HG02642 (cell line): Measurements from ENCODE around the gene TECTA.
"Not testable (repeated sequence)": the region's sequence is repeated elsewhere in the genome, so short reads cannot be mapped to it uniquely, and the experiment has no call there.

ENCODE experiments used
- ATAC-seq: cut with Tn5 transposase; IDR thresholded peaks from one replicate; pipeline ENCODE4 v1.9.1; 2021; ENCODE audit warnings: mild to moderate bottlenecking; ENCODE audit not compliant: unreplicated experiment, poor library complexity

The TECTA gene

GRCh38 chr11:121226415-121227263 lies 125.6 kb downstream of the TECTA start:
- no peak for ATAC-seq

- ATAC-seq = no peak
These were observed 127.8 kb downstream of the TECTA start for GRCh38 chr11:121228851-121229250.

- no peak for ATAC-seq
These were observed 128.6 kb downstream of the TECTA start for GRCh38 chr11:121229495-121230215.

- no peak for ATAC-seq
These were observed 130.7 kb downstream of the TECTA start for GRCh38 chr11:121231576-121232278.

GRCh38 chr11:121235057-121235456 lies 134.0 kb downstream of the TECTA start:
- no peak for ATAC-seq

- ATAC-seq = peak; percentile 72
These were observed 135.3 kb downstream of the TECTA start for GRCh38 chr11:121236115-121237001.

- peak; percentile 40 for ATAC-seq
These were observed 136.2 kb downstream of the TECTA start for GRCh38 chr11:121237247-121237646.

- no peak for ATAC-seq
These were observed 136.9 kb downstream of the TECTA start for GRCh38 chr11:121237686-121238658.

- no peak for ATAC-seq
These were observed 137.9 kb downstream of the TECTA start for GRCh38 chr11:121238956-121239355.

GRCh38 chr11:121240001-121240400 lies 139.0 kb downstream of the TECTA start:
- not testable (repeated sequence) for ATAC-seq

- no peak for ATAC-seq
These were observed 139.7 kb downstream of the TECTA start for GRCh38 chr11:121240650-121241303.
